ENCODE results near the gene ZP4.
"Not testable (repeated sequence)": the region's sequence is repeated elsewhere in the genome, so short reads cannot be mapped to it uniquely, and the experiment has no call there.

Gene ZP4

DNA sequence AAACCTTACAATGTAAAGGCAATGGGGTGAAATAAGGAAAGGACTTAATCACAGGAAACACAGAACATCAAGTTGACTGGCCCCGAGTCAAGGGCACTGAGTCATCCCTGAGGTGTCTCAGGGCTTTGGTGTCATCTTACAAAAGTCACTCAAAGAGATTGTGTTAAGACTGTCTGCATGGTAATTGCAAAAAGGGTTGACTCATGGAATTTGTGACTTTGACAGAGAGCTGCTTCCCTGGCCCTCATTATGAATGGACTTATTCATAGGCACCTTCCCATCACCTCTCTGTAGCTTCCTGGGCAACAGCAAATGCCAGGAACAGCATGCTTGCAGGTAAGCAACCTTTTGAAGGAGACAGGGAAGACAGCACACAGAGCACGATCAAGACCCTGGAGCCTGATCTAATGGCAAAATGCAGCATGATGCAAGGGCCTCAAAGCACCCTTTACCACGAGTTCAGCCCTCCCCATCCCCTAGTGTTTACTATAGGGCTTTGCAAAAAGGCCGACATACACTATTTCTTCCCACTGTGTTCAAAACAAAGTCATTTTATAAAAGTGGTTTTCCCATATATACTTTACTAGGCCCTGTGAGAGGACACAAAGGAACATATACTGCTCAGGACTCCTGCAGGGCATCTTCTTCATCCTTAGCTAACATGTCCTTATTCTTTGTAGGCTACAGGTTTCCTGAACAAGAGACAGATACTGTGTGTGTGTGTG is 17.1 kb downstream of the ZP4 start:
- no peak for DNase-seq

DNA sequence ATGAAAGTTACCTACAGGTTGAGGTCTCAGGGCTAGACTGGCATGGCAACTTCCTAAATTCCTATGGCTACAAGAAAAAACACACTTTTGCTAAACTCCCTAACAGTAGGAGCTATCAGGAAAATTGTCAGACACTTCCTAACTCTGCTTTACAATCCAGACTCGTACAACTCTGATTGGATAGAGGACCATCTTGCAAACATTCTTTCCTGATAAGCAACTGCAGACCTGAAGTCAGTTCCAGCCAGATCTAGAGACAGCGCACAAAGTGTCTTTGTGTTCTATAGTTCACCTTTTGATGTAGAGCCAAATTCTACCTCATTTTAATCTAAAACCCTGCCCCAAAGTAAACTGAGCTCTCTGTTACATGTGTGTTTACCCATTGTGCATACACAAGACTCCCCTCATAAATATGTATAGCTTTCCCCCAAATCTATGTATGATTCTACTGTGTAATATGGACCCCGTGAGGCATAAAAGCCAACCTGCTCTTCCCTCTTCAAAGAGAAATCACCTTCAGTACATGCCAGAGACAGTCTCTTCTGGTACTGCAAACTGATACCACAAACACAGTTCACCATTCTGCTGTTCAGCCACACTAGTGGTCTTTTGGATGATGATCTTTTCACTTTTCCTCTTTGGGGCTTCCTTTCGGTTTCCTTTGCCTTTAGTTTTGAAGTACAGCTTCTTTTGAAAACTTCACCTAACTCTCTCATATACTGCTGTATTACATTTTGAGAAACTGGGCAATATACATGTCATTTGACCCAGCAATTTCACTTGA is 21.7 kb downstream of the ZP4 start:
- no peak for DNase-seq

DNA sequence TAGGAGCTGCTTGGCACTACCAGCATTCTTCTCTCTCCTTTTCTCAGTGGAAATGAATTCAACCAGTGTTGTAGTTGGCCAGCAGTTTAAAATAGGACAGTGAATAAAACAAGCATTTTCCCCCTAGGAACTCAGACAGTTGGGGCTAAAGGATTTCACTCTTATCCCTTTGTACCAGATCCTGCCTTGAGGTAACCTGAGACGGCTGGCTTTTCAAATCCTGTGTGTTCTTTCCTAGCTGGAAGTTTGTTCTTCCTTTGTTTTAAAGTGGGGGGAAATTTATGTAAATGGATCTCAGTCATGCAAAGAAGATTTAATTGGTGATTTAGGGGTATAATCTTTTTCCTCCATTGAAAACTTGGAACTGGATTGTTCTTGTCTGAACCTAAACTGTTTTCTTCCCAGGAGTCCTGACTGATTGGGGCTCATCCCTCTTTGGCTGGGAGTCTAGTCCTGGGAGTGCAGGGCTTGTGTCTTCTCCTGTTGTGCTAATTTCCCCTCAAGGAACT is 23.3 kb downstream of the ZP4 start:
- no peak for DNase-seq

DNA sequence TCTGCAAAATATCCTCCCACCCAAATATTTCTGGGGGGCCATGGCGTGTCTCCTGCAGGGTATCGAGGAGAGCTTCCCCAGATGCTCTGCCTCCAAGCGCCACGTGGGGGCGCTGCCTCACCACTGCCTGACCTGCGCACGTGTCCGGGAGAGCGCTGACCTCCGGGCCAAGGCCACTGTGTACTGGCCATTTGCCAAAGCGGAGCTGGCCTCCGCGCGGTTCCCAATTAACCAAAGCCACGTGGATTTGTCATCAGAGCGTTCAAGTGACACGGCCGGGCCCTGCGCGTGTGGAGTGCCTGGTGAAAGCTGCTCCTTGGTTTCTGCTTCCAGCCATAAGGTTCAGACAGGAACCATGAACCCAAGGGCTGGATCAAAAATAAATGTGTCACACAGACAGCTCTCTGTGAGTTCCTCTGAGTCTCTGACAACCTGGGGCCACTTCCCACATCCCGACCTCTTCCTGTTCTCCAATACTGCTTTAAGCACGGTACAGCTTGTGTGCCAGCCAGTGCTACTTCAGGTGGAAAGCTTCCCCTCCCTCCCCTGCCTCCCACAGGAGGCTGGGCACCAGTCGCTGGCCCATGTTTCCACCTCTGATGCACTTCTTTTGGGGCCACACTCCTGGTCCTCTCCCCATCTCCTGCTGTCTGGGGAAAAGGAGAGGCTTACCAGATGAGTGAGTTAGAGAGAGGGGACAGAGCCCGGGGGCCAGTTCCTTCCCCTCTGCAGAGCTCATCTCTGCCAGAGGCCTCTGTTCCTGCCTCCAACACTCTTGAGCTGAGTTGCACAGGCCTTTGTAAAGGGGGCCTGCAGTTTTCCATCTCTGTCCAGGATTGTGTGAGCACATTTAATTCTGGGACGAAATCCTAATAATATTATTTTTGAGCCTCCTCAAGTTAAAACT is 26.1 kb downstream of the ZP4 start:
- no peak for DNase-seq

DNA sequence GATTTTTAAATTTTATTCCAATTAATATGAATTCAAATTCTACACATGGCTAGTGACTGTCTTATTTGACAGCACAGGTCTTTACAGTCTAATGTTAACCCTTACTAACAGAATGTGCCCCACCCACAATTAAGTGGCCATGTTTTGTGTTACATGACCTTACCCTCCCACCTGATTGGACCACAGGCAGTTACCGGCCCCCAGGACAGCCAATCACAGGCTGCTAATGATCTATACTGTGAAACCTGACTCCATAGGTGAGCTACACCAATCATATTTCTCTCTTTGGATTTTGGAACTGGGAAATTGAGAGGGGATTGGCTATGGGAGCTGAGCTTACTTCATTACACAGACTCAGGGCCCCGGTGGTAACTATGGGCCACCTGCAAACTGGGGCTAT is 27.5 kb downstream of the ZP4 start:
- no peak for DNase-seq

DNA sequence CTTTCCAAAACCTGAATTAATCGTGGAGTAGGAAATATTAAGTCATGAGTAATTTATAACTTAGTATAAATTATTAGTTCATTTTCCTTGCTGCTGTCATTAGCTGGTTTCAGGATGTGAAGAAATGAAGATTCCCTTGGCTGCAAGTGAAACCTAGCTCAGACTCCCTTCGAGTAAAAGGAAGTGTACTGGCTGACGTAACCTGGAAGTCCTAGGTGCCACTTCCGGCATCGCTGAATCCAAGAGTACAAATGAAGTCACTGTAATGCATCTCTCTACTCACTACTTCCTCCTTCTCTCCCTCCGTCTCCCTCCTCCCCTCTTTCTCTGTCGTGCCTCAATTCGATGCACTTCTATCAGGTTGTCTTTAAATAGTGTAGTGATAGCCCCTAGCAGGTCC is 28.8 kb downstream of the ZP4 start:
- DNase-seq = no peak

DNA sequence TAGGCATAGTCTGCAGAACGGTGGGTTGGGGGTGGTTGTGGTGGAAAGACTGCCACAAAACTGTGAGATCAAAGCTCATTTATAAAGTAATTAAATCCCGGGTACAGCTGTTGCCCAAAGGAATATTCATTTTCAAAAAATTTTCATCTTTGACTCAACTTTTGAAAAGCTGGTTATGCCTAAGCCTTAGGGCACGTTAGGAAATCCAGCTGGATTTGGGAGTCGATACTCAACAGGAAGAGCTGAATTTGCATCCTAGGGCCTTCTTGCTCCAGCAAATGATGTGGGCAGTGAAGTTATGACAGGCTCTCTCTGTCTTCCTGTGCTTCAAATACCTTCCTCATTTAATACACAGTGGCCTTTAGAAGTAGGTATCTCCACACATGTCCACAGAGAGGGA is 31.7 kb downstream of the ZP4 start:
- peak; percentile 58 for DNase-seq

DNA sequence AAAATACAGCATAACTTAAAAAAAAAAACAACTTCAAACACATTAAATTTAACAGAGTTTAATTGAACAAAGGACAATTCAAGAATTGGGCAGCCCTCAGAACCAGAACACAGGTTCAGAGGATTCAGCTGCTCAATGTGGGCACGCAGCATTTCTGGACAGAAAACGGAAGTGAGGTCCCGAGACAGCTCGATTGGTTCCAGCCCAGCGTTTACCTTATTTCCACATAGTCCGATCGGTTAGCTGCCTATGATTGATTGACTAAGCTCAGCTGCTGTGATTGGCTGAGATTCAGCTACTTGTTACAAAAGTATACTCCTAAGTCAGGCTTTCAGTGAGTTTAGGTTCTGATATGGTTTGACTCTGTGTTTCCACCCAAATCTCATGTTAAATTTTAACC is 33.3 kb downstream of the ZP4 start:
- no peak for DNase-seq

DNA sequence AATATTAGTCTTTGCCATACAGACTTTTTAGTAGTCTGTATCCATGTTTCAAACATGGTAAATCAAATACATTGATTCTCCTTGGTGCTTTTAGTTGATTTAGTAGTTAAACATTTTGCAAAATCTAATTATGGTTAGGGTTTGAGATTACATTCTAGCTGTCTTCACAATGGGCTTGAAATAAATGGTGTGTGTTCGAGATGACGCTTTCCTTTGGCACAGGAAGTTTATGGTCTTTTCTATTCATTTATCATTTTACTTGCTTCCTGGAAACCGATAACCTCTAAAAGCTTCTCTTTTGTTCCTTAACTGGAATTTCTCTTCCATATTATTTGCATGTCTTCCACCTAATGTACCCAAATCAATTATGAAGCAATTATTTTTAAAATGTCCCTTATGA is 38.4 kb downstream of the ZP4 start:
- DNase-seq = no peak

DNA sequence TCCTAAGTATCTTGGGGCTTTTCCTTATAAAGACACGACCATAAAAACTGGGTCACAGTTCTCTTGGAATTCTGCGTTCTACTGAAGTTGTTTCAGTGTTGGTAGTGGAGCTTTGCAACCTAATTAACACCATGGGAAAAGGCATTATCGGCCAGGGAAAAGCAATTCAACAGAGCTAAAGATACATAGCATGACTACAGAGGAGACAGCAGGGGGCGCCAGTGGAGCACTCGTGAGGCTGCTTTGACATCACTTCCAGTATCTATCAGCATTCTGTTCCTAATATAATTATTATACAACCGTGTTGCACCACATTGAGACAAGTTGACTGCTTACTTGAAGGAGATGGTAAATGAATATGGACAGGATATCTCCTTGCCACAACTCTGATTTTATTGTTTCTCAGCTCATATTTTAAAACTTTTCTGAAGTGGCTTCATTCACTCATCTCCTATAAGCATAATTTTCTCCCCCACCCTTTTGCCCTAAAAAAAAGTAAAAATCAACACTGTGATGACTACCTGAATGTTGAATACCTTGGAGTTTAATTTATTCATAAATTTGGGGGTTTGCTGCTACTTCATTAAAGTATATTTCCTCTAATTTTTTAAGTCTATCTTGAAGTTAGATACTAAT is 39.4 kb downstream of the ZP4 start:
- peak; percentile 76 for DNase-seq

DNA sequence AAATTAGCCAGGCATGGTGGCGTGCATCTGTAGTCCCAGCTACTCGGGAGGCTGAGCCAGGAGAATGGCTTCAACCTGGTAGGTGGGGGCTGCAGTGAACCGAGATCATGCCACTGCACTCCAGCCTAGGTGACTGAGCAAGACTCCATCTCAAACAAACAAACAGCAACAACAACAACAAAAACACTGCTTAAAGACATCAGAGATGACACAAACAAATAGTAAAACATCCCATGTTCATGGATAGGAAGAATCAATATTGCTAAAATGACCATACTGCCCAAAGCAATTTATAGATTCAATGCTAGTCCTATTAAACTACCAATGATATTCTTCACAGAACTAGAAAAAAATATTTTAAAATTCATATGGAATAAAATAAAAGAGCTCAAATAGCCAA is 47.2 kb downstream of the ZP4 start:
- not testable (repeated sequence) for DNase-seq

DNA sequence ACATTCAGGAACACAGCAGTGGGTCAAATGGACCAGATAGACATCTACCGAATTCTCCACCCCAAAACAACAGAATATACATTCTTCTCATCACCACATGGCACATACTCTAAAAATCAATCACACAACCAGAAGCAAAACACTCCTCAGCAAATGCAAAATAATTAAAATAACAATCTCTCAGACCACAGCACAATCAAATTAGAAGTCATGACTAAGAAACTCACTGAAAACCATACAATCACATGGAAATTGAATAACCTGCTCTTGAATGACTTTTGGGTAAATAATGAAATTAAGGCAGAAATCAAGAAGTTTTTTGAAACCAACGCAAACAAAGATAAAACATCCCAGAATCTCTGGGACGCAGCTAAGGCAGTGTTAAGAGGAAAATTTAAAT is 49.2 kb downstream of the ZP4 start:
- no peak for DNase-seq

DNA sequence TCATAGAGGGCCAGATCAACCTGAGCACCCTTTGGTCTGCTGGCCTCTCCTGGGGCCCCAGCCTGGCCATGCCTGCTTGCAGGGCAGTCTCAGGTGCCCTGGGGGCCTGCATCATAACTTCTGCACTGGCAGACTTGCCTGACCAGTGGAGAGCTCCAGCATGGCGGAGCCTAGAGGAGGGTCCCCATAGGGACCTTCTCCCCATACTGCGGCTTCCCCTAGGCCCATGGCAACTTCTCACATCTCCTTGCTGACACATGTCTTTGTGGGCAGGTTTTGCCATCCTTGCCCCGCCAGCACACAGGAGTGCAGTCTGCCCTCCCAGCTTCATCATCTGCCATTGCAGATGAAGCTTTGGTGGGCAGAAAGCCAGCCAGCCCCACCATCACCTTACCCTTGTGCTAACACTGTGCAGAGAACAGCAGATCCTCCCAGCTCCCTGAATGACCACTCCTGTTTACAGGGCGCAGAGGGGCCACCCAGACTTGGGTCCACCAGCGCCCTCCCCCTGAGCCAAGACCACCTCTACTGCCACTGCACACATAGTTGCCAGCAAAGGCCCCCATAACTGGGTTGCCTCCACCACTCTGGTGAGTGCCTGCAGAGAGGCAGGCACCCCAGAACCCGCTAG is 51.7 kb downstream of the ZP4 start:
- no peak for DNase-seq

DNA sequence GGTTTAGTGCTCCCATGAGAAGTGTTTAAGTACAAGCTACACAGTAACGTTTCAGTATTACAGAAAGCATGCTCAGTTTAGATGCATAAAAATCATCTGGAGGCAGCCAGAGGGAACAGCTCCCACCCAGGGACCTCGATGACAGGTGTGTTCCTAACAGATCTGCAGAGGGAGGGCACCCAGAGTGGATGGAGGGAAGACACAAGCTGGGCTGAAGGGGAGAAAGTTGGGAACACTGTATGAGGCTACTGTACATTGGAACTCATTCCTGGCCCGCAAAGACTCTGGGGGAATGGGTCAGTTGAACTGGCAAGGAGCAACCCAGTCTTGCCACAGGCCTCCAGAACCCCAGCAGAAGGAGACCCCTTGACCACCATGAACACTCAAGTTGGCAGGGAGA is 52.4 kb downstream of the ZP4 start:
- no peak for DNase-seq

DNA sequence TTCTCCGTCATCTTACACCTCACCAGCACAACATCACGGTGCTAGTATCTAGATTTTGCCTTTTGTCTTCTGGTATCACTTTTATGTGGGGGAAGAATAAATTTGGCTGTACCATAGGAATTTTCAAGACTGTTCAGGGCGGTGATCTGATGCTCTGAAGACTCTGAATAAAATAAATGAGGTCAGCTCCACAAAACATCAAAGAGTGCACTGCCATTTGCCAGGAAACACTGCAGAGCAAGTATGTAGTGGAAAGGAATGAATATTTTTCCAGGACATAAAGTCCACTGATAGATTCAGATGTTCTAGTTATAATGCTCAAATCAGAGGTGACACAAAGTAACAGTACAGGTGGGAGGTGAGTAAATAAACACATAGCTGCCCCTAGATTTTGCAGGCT is 56.3 kb downstream of the ZP4 start:
- DNase-seq = no peak

DNA sequence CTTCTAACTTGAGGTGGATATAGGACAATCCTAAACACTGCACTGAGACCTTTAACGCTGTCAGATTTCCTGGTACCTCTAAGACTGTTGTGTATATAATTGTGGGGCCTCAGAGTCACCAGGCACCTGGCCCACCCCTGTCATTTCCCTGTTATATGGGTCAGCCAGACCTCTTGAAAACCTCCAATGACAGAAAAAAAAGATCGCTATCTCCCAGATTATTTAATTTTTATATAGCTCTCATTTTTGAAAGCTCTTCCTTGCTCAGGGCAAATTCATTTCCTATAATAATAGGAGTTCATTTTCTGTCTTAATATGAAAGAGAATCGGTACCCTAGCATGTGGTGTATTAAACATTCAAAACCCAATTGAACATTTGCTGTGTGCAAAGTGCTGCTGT is 56.7 kb downstream of the ZP4 start:
- DNase-seq = no peak

DNA sequence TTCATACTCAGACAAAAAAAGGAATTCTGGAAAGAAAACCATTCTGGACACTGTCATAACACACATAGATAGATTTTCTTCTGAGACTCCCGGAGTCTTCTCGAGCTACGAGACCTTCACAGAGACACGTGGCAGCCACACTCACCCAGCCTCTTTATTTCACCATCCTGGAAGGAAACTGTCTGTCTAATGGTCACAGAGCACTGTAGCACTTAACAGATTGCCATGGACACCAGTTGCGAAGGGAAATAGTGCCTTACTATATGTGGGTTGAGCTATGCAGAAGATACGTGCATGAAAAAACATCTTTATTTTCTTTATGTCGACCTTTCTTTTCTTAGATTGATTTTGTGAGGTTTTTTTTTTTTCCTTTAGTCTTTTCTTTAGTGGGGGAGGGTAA is 57.9 kb downstream of the ZP4 start:
- DNase-seq = no peak

Measured in NCI-H1048 (cell line).